HUES48 (cell line): ENCODE measurements around the gene HMGCR.
"Not testable (repeated sequence)": the region's sequence is repeated elsewhere in the genome, so short reads cannot be mapped to it uniquely, and the experiment has no call there.

Experiments used
- H3K27ac ChIP-seq: one replicate; pipeline ENCODE4 v1.7.0; 2013; ENCODE audit warnings: low read depth, low read length, inconsistent platforms
- H3K27me3 ChIP-seq: 2 replicates; pipeline ENCODE4 v1.6.1; 2013; ENCODE audit warnings: mild to moderate bottlenecking, low read length; ENCODE audit not compliant: control insufficient read depth, insufficient read depth
- H3K36me3 ChIP-seq: 2 replicates; pipeline ENCODE4 v1.6.1; 2013; ENCODE audit warnings: low read length; ENCODE audit not compliant: control insufficient read depth, insufficient read depth
- H3K4me1 ChIP-seq: 2 replicates; pipeline ENCODE4 v1.6.1; 2013; ENCODE audit warnings: mild to moderate bottlenecking, low read length; ENCODE audit not compliant: control insufficient read depth, insufficient read depth
- H3K4me3 ChIP-seq: 2 replicates; pipeline ENCODE4 v1.5.1; 2013; ENCODE audit warnings: mild to moderate bottlenecking, low read depth, low read length
- H3K9ac ChIP-seq: 2 replicates; pipeline ENCODE4 v1.6.1; 2013; ENCODE audit warnings: mild to moderate bottlenecking, low read depth, low read length, moderate library complexity
- H3K9me3 ChIP-seq: 2 replicates; pipeline ENCODE4 v1.6.1; 2013; ENCODE audit warnings: low read length; ENCODE audit not compliant: control insufficient read depth, insufficient read depth

HMGCR gene

DNA sequence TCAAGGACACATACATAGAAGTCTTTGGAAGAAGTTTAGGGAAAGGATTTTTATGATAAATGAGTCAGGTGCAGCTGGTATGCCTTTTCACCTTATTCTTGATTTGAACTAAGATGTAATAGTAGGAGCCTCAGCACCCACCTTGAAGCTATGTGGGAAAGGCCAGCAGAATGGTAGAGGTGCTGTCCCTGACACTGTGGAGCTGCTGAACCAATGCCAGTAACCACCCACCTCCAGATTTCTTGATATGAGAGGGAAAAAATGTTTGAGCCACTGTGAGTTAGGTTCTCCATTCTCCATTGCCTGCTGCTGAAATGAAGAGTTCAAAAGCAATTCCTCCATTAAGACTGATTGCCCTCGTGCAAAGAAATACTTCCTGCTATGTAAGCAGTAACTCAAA lies 12.2 kb upstream of the HMGCR start:
- H3K4me1 ChIP-seq, result peaks cover 19% of the 10 kb centered on the region
- no peak overlapping the region for H3K27ac ChIP-seq
- no peaks in the 10 kb centered on the region for H3K9me3 ChIP-seq
- no peak overlapping the region for H3K4me3 ChIP-seq
- H3K9ac ChIP-seq, result no peak overlapping the region
- H3K36me3 ChIP-seq, result no peaks in the 10 kb centered on the region
- no peaks in the 10 kb centered on the region for H3K27me3 ChIP-seq

- Histone ChIP-seq H3K9ac (no peak overlapping the region), H3K36me3 (no peaks in the 10 kb centered on the region), H3K4me1 (peaks cover 19% of the 10 kb centered on the region)
Observed at GRCh38 chr5:75325242-75325641, 11.8 kb upstream of the HMGCR start.

GRCh38 chr5:75330404-75330803 lies 6.6 kb upstream of the HMGCR start:
- Histone ChIP-seq H3K4me3 (no peak overlapping the region), H3K9ac (no peak overlapping the region), H3K9me3 (no peaks in the 10 kb centered on the region), H3K4me1 (no peaks in the 10 kb centered on the region; the same call in 1 of the 2 replicates), H3K27me3 (no peaks in the 10 kb centered on the region), H3K36me3 (no peaks in the 10 kb centered on the region), H3K27ac (no peak overlapping the region)

More at GRCh38 chr5:75325242-75325641, 11.8 kb upstream of the HMGCR start:
- H3K27me3 ChIP-seq, result no peaks in the 10 kb centered on the region
- no peak overlapping the region for H3K27ac ChIP-seq
- H3K4me3 ChIP-seq, result no peak overlapping the region
- no peaks in the 10 kb centered on the region for H3K9me3 ChIP-seq

DNA sequence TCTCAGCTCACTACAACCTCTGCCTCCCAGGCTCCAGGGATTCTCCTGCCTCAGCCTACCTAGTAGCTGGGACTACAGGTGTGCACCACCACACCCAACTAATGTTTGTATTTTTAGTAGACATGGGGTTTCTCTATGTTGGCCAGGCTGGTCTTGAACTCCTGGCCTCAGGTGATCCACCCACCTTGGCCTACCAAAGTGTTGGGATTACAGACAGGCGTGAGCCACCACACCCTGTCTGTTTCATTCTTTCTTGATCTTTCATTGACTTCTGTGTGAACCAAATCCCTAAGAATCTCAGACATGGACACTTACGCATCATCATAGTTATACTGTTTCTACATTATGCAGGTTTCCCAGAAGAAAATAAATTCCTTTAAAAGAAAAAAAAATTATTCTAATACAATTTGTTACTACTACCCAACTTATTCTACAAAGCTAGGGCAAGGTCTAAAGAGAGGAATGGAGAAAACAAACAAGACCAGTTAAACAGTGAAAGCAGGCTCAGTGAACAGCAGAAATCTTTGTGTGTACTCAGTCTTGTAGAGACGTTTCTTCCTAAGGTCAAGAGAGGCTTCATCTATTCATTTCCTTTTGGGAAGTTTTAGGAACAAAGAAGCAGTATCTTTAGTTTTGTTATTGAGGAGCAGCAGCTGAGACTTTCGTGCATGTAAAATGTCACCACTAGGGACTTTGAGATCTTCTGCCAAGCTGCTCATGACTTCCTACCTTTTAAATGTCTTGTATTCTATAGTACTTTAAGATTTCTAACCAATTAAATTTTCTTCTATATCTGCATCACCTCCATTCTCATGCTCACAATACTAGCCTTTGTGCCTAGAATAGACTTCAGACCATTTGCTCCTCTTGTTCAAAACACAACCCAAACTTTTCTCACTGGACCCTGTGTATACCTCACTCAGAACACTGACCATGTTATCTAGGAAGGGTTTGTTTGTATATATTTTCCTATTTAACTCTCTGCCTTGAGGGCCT lies 5.6 kb upstream of the HMGCR start:
- Histone ChIP-seq H3K27ac (no peak overlapping the region), H3K9ac (no peak overlapping the region)

DNA sequence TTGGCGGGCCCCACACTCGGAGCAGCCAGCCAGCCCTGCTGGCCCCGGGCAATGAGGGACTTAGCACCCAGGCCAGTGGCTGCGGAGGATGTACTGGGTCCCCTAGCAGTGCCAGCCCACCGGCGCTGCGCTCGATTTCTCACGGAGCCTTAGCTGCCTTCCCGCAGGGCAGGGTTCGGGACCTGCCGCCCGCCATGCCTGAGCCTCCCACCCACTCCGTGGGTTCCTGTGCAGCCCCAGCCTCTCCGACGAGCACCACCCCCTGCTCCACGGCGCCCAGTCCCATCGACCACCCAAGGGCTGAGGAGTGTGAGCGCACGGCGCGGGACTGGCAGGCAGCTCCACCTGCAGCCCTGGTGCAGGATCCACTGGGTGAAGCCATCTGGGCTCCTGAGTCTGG lies 3.3 kb upstream of the HMGCR start:
- H3K27me3 ChIP-seq, H3K36me3 ChIP-seq, H3K27ac ChIP-seq, H3K9ac ChIP-seq, H3K9me3 ChIP-seq, H3K4me3 ChIP-seq: not testable (repeated sequence)
- H3K4me1 ChIP-seq, result peaks cover 12% of the 10 kb centered on the region

More for the DNA sequence above, 5.6 kb upstream of the HMGCR start:
- Histone ChIP-seq H3K9me3 (no peaks in the 10 kb centered on the region), H3K27me3 (no peaks in the 10 kb centered on the region), H3K4me1 (peaks cover 7% of the 10 kb centered on the region), H3K4me3 (no peak overlapping the region), H3K36me3 (no peaks in the 10 kb centered on the region)

GRCh38 chr5:75334413-75334812 lies 2.6 kb upstream of the HMGCR start:
- not testable (repeated sequence) for H3K4me3 ChIP-seq, H3K9ac ChIP-seq, H3K9me3 ChIP-seq, H3K27me3 ChIP-seq, H3K36me3 ChIP-seq, H3K27ac ChIP-seq
- H3K4me1 ChIP-seq, result peaks cover 15% of the 10 kb centered on the region

DNA sequence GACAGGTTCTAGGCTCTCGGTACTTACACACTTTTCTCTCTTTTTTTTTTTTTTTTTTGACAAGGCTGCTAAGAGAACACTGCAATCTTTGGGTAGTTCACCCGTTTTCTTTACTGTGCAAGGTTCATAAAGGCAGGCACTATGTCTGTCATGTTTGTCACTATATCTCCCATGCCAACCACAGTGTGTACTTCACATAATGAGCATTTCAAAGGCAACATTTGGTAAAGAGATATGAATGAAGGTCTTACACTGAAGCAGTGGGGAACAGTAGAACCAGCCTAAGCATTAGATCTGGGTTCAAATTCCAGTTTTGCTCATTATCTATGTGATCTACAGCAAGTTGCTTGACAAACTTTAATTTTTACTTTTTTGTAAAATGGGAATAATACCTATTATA lies 1.5 kb upstream of the HMGCR start:
- Histone ChIP-seq H3K27ac (no peak overlapping the region), H3K36me3 (peaks cover 6% of the 10 kb centered on the region), H3K27me3 (no peaks in the 10 kb centered on the region), H3K9me3 (no peaks in the 10 kb centered on the region), H3K9ac (no peak overlapping the region), H3K4me1 (peaks cover 21% of the 10 kb centered on the region), H3K4me3 (no peak overlapping the region)

- no peaks in the 10 kb centered on the region for H3K9me3 ChIP-seq
- no peaks in the 10 kb centered on the region for H3K27me3 ChIP-seq
- H3K36me3 ChIP-seq, result peaks cover 10% of the 10 kb centered on the region
- peak overlapping the region; percentile 79 for H3K4me3 ChIP-seq
- peak overlapping the region; percentile 87 for H3K27ac ChIP-seq
- H3K9ac ChIP-seq, result peak overlapping the region; percentile 80
- H3K4me1 ChIP-seq, result peaks cover 21% of the 10 kb centered on the region
Observed at GRCh38 chr5:75335952-75336614, 937 bp upstream of the HMGCR start.

DNA sequence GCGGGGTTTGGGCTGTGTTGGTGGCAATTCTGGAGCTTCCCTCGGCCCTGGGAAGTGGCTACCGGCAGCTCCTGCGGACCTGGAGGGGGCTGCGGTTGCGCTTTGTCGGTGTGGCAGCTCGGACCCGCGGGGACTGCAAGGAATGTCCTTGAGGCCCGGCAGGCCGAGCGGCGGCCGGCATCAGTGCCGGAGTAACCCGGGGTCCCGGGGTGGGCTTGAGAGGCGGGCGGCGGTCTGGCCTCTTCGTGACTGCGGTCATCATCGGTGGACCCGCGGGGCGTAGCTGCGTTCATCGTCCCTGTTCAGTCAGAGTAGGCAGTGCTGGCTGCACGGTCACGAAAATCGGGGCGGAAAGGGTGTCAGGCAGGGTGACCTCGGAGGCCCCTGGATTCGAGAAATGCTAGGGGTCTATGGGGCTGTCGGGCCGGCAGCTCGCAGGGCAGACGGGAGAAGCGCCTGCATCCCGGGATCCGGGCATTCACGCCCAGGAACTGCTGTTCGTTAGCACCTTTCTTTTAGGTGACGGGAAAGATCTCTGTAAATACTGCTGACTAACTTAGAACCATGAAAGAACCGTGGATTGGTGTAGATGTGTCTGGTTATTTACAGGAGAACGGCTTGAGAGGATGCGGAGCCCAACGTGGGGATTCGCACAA lies 474 bp downstream of the HMGCR start:
- peak overlapping the region; percentile 86 for H3K27ac ChIP-seq
- H3K9ac ChIP-seq, result peak overlapping the region; percentile 78
- no peaks in the 10 kb centered on the region for H3K9me3 ChIP-seq
- H3K27me3 ChIP-seq, result no peaks in the 10 kb centered on the region
- H3K4me3 ChIP-seq, result peak overlapping the region; percentile 82
- peaks cover 21% of the 10 kb centered on the region for H3K4me1 ChIP-seq
- H3K36me3 ChIP-seq, result peaks cover 15% of the 10 kb centered on the region

DNA sequence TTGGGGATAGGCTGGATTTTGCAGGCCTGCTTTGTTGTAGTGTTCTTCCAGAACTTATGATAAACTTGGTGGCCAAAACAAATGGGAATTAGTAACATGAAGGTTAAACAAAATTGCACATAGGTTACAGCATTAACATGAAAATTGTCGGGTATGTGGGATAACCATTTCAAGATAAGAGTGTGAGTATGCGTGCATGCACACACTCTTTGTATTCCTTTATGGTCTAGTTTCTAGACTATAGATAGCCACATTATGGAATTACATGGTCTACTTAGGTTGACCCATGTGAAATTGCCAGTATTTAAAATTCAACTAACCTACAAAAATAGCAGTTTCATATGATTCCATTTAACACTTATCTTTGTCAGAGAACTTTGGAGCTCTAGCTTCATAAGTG lies 1.4 kb downstream of the HMGCR start:
- Histone ChIP-seq H3K9ac (peak overlapping the region; percentile 78), H3K27me3 (no peaks in the 10 kb centered on the region), H3K4me3 (peak overlapping the region; percentile 82), H3K36me3 (peaks cover 22% of the 10 kb centered on the region), H3K27ac (no peak overlapping the region), H3K4me1 (peaks cover 21% of the 10 kb centered on the region), H3K9me3 (no peaks in the 10 kb centered on the region)
